ENCODE data around the gene ENTREP3.
"Not testable (repeated sequence)": the region's sequence is repeated elsewhere in the genome, so short reads cannot be mapped to it uniquely, and the experiment has no call there.

The ENTREP3 gene

GRCh38 chr1:155250633-155251449 is 4.4 kb downstream of the ENTREP3 start:
- peak; percentile 98 for DNase-seq

GRCh38 chr1:155250246-155250632 is 5.0 kb downstream of the ENTREP3 start:
- DNase-seq, result no peak

GRCh38 chr1:155247667-155248553 is 7.4 kb downstream of the ENTREP3 start:
- DNase-seq, result no peak

- DNase-seq, result not testable (repeated sequence)
Observed at GRCh38 chr1:155246796-155247195, 8.5 kb downstream of the ENTREP3 start.

GRCh38 chr1:155245163-155245524 is 10.1 kb downstream of the ENTREP3 start:
- DNase-seq, result no peak

- DNase-seq, result peak; percentile 86
Observed at GRCh38 chr1:155244368-155245162, 10.7 kb downstream of the ENTREP3 start.

- no peak for DNase-seq
Observed at GRCh38 chr1:155242805-155243358, 12.4 kb downstream of the ENTREP3 start.

GRCh38 chr1:155241841-155242264 is 13.4 kb downstream of the ENTREP3 start:
- no peak for DNase-seq

GRCh38 chr1:155241069-155241679 is 14.1 kb downstream of the ENTREP3 start:
- DNase-seq, result peak; percentile 50

- DNase-seq, result no peak
Observed at GRCh38 chr1:155236451-155236850, 18.8 kb downstream of the ENTREP3 start.

GRCh38 chr1:155235375-155235774 is 19.9 kb downstream of the ENTREP3 start:
- not testable (repeated sequence) for DNase-seq

- not testable (repeated sequence) for DNase-seq
Observed at GRCh38 chr1:155233502-155233901, 21.8 kb downstream of the ENTREP3 start.

GRCh38 chr1:155232001-155232978 is 23.0 kb downstream of the ENTREP3 start:
- not testable (repeated sequence) for DNase-seq

GRCh38 chr1:155231302-155231701 is 24.0 kb downstream of the ENTREP3 start:
- DNase-seq, result not testable (repeated sequence)

- DNase-seq, result no peak
Observed at GRCh38 chr1:155228096-155228427, 27.2 kb downstream of the ENTREP3 start.

GRCh38 chr1:155227261-155228095 is 27.8 kb downstream of the ENTREP3 start:
- peak; percentile 98 for DNase-seq

GRCh38 chr1:155226910-155227260 is 28.4 kb downstream of the ENTREP3 start:
- peak; percentile 36 for DNase-seq

- peak; percentile 87 for DNase-seq
Observed at GRCh38 chr1:155226188-155226909, 28.9 kb downstream of the ENTREP3 start.

GRCh38 chr1:155225404-155225759 is 29.9 kb downstream of the ENTREP3 start:
- not testable (repeated sequence) for DNase-seq

GRCh38 chr1:155223047-155223446 is 32.2 kb downstream of the ENTREP3 start:
- no peak for DNase-seq

All from activated CD4-positive, alpha-beta T cell treated with anti-CD3 and anti-CD28 coated beads, Interleukin-2, amount 50 U/mL, for 1 hour (primary cell).